HG03432 (cell line): ENCODE results near the gene IFNA7.
A peak's percentile ranks its signal among the peaks of the same experiment; 100 is the strongest.
"Not testable (repeated sequence)": the region's sequence is repeated elsewhere in the genome, so short reads cannot be mapped to it uniquely, and the experiment has no call there.

Experiments used
- ATAC-seq: cut with Tn5 transposase; IDR thresholded peaks from one replicate; pipeline ENCODE4 v1.9.1; 2021; ENCODE audit warnings: mild to moderate bottlenecking, moderate library complexity; ENCODE audit not compliant: unreplicated experiment

IFNA7 gene

DNA sequence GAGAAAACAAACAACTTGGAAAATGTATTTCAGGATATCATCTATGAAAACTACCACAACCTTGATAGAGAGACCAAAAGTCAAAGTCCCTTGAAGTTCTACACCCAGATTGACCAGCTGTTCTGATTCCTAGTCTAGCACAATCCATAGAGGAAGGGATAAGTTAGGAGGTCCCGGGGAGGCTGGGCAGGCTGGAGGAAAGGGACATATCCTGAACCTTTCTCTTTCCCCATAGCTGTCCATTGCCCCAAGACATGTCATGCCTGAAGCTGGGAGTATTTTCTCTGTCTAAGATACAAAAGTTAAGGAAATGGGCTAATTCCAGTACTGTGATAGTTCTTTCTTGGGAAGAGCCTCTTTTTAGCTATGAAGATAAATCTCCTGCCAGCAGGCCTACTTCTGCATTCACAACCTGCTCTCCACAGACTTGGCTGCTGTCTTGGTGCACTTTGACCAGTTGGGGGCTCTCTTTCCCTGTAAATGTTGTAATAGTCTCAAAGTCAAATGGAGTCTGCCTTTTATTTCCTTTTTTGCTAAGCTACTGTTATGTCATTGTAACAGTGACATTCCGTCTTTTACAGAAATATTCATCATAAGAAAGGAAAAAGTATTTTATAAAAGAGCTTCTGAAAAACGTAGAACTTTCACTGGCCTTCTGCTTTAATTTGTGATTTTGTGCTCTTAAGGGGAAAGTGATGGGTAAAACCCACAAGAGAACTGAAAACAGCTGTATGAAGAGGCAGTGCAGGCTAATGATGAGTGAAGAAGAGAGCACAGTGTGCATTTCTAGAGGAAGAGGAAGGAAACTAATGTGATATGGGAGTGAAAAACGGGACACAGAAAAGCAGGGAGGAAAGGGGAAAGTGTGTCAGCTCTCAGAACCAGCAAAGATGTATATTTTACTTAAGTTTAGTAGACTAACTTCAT is 18.9 kb downstream of the IFNA7 start:
- ATAC-seq: peak; percentile 97

DNA sequence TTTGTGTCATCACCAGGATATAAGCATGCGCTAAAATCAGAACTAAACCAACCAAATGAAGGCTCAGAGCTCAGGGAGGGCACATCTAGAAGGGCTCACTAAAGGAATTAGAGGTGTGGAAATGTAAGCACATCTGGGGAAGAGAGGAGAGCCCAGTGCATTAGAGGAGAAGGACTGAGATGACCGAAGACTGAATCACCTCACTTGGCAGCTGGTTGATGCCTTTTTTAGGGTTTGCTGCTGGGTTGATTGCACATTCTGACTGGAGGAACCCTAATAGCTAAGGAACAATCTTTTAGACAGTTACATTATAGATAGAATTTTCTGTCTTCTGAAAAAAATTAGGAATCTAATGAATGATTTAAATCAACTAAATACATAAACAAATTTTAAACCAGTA is 27.3 kb downstream of the IFNA7 start:
- no peak for ATAC-seq

DNA sequence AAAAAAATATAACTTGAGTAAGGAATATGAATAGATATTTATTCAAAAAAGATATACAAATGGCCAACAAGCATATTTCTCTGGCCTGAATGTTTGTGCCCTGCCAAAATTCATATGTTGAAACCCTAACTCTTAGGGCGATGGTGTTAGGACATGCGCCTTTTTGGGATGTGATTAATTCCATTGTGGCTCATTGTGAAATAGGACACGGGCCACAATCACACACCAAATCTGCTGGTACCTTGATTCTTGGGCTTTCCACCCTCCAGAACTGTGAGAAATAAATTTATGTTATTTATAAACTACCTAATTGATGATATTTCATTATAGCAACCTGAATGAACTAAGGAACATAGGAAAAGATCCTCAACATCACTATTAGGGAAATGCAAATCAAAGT is 29.8 kb downstream of the IFNA7 start:
- no peak for ATAC-seq

DNA sequence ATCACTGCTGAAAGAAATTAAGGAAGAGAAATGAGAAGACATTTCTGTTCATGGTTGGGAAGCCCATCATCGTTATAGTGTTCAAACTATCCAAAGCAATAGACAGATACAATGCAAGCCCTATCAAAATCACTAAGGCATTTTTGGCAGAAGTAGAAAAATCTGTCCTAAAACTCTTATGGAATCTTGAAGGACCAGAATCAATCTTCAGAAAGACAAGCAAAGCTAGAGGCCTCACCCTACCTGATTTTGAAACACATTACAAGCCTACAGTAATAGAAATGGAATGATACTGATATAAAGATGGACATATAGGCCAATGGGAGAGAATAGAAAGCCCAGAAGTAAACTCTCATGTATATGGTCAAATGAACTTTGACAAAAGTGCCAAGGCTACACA is 30.7 kb downstream of the IFNA7 start:
- ATAC-seq: no peak

DNA sequence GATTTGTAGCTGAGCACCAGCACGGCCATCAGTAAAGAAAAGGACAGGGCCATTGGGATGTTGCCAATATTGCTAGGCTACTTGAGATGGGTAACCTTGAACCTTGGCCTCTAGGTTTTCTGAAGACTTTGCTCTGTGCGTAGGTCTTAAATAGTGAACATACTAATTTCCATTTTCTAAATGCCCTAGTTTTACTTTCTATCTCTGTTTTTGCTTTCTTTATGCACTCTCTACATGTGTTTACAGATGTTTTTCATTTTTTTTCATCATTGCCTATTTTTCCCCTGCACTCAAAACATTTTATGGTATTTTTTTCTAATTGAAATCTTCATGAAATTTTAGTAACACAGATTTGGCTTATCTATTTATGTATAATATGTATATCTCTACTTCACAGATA is 35.4 kb downstream of the IFNA7 start, which contains the start of gene IFNA21:
TSS of gene IFNA21 (minus strand) at position 101 of the 400 bp plus-strand sequence. CDS start at position 53, 48 bp downstream.
- not testable (repeated sequence) for ATAC-seq

DNA sequence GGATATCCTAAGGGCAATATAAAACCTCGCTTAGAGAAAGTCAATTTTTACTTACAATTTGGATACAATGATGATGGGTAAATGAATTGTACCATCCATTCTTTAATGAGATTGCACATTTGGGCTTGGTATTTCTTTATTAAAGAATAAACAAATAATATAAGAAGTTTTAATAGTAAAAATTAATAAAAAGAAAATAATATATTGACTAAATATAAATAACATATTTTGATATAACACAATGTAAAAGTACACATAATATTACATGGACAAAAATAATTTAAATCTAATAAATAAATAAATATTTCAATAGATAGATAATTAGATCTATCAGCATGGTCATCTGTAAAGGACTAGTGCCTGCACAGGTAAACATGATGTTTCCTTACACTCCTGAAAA is 36.5 kb downstream of the IFNA7 start:
- no peak for ATAC-seq

DNA sequence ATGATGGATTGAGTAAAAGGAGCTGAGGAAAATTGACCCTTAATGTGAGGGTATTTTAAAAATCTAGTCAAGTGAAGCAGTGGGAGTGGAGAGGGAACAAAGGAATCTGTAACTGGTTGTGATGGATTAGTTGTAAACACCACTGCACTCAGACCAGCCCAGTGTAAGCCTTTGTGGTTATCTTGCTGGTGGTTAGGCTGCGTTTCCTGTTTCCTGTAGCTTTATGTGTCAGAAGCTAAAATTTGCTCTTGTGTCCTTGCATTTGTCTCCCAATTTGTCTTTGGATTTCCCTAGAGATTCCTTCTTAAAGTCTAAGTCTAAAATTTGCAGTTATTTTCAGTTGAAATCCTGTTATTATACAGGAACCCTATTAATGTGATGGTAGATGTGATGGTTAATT is 41.8 kb downstream of the IFNA7 start:
- peak; percentile 99 for ATAC-seq

DNA sequence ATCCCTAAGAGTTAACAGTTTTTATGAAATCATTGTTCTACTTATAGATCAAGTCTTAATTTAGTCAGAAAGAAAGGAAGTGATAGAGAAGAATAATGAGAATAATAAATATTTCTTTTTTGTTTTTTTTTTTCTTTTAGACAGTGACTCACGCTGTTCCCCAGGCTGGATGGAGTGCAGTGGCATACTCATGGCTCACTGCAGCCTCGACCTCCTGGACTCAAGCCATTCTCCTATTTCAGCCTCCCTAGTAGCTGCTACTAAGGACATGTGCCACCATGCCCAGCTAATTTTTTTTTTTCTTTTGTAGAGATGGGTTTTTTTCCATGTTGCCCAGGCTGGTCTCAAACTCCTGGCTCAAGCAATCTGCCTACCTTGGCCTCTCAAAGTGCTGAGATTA is 46.5 kb downstream of the IFNA7 start:
- ATAC-seq: no peak

DNA sequence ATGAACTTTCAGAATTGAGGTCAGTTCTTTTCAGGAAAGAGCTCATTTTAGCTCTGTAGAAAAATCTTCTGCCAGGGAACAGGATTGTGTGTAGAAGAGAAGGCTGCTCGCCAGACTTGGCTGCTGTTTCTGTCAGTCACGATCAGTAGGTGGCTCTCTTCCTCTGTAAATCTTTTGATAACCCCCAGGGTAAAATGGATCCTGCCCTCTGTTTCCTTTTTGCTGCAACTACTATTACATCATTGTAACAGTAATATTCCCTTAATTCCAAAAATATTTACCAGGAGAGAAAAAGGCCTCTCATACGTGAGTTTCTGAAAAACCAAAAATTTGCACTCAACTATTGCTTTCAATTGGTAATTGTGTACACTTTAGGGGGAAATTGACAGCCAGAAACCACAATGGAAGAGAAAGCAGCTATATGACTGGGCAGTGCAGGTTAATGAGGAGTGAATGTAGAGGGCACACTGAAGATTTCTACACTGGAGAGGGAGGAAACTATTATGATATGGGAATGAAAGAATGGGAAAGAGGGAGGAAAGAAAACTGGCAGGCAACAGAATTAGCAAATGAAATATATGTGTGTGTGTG is 47.9 kb downstream of the IFNA7 start:
- peak; percentile 93 for ATAC-seq

DNA sequence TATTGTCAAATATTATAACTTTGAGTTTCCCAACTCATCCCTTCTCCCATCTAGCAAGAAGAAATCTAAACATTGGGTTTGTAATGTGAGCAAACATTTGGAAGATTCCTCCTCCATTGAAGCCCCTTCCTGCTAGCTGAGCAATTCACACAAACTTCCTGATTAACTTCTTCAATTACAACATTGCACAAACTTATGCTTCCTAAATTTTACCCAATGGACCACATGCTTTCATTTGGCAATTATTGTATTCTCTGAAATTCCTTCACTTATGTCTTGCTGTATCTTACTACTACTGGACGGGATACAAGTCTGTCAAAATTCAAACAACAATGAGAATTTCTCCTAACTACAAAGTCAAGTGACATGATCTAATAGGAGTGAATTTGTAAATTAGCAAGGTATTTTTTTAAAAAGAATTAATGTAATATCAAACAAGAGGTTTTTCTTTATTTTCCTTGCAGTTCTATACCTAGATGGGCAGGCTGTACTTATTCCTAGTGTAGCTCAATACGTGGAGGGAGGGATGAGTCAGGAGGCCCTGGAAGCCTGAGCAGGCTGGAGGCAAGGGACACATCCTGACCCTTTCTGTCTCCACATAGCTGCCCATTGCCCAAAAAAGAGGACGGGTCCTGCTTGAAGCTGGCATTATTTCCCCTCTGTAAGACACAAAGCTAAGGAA is 48.5 kb downstream of the IFNA7 start:
- peak; percentile 46 for ATAC-seq
